Muscle of arm (tissue), 12 donors: ENCODE data around the gene NPAS3. TPM values are rescaled to one million over a fixed set of nuclear protein-coding genes. Genes with fewer than 3 reads are reported as not detected.

Experiments
- DNase-seq: peaks from one replicate; pipeline ENCODE4 v3.0.0-alpha.2; 2013
- polyA plus RNA-seq, 12 donors: library from polyadenylated mRNA; unstranded; fragments of 120-200 nt; gene quantifications; one replicate each; pipeline ENCODE4 v1.2.1, GENCODE V29; 2013; ENCODE audit not compliant: insufficient read length in 12 of 12

The NPAS3 gene
- polyA plus RNA-seq, 12 donors, result 4.5 to 8.8 (median 5.7) TPM; not detected in 1

DNA sequence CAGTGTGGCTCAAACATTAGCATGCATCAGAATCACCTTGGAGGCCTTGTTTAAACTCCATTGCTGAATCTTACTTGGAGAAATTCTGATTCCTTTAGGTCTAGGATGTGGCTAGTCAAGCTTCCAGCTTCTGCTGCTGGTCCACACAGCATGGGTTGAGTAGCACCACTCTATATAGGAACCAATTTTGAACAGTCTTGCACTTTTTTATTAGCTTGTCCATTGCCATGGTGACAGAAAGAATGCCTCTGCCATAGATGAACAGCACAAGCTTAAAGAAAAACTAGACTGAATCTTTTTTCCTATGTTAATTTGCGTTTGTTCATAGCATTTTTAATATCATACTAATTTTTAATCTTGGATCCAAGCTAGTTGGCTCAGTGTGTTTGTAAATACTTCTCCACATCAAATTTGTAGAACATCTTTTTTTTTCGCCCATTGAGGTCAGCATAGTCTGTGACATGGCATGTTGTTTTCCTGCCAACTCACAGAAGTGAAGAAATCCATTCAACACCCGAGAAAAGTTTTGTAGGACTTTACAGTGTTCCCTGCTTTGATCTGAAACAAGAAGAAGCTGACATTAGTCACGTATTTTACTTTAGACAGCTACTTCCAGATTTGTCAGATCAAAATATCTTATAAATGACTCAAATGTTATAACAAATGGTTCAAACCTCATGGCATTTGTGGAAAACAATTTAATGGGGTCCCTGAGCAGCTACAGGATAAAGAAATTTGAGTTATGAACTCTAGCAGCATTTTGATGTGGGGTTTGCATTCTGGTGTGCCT is 573.4 kb downstream of the NPAS3 start:
- no peak for DNase-seq

- no peak for DNase-seq
Measured at GRCh38 chr14:33515441-33515840, 576.8 kb downstream of the NPAS3 start.

GRCh38 chr14:33515899-33516298 is 577.2 kb downstream of the NPAS3 start:
- no peak for DNase-seq

DNA sequence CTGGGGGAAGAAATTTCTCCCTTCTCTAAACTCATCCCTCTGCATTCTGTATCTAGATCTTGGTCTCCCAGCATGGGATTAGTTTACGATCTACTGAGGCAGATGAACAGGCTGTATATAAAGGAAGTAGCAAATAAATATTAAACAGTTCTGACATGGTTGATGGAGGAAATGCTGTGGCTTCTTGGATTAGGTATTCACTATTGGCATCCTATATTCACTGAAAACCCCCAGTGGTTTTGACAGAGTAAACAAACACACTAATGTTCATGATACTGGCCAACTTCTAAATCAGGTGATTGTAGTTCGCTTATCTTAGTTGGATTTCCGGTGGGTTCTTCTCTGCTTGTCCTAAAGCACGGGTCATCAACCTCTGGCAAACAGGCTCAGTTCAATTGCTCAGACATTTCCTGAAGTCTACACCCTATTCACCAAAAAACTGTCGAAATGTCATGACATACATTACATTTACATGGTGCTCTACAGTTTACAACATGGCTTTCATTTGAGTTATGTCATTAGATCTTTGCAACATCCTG is 578.3 kb downstream of the NPAS3 start:
- DNase-seq, result no peak

DNA sequence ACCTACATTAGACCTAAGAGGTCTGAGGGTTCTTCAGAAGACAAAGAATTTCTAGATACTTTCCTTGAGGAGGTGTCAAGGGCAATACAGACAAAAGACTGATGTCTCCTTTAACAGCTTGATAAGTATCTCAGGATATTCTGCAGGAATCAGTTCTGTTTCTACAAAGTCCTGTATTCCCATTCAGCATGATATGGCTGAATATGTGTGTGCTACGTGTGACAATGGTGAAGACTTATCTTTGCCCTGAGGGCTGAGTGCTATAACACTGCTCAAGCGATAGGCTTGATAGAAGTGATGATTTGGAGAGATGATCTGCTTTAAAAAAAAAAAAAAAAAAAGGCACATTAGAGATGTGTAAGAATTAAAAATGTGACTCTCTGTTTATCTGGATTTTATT is 582.5 kb downstream of the NPAS3 start:
- DNase-seq, result no peak

DNA sequence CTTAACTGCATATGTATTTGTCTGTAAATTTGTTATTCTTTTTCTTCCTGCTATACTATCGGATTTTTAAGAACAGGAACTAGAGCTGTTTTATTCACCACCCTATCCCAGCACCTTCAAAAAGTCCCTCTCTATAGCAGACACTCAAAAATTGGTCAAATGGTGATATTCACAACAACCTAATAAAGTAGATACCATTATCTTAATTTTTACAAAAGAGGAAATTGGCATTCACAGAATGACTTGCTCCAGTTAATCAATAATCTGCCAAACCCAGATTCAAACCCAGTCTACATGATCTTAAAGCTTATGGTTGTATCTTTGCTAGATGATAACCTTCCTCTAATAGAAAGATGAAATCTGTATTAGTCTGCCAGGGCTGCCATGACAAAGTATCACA is 585.6 kb downstream of the NPAS3 start:
- no peak for DNase-seq

GRCh38 chr14:33525626-33526025 is 586.9 kb downstream of the NPAS3 start:
- DNase-seq, result no peak

DNA sequence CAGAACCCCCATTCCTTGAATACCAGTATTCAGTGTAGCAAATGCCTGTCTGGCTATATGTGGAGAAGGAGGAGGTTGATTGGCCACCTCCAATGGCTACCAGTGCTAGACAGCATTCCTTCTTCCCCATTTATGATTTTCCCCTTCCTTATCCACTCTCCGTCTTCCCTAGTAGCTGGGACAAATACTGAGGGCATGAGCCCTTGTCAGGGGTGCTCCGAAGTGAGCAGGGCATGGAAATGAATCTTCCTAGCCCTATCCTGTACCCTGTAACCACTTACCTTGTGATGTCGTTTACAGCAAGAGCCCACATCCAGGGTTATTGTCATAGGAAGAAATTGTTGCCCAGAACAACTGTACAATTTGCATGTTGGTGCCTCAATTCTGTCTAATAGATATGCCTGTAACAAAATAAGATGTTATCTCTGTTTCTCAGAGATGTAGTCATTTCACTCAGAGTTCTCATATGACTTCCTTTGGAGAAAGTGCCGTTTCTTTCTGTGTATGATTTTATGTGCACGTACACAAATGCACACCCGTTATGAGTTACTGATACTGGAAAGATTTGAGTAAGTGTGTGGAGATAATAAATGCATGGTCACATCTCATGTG is 588.5 kb downstream of the NPAS3 start:
- no peak for DNase-seq

DNA sequence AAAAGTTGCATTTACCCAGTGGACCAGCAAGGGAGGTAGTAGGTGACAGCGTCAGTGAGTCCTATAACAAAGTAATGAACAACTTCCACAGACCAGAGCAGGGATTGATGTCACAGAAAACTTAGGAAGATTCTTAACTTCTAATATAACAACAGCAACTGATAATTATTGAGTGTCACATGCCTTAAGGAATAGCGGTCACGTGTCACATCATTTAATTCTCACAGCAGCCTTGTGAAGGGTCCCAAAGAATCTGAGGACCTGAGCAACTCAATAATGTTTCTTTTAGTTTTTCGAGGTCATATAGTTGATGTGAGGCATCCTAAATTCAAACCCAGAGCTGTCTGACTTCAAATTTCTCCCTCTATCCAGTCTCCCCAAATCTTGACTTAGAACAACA is 590.0 kb downstream of the NPAS3 start:
- no peak for DNase-seq

DNA sequence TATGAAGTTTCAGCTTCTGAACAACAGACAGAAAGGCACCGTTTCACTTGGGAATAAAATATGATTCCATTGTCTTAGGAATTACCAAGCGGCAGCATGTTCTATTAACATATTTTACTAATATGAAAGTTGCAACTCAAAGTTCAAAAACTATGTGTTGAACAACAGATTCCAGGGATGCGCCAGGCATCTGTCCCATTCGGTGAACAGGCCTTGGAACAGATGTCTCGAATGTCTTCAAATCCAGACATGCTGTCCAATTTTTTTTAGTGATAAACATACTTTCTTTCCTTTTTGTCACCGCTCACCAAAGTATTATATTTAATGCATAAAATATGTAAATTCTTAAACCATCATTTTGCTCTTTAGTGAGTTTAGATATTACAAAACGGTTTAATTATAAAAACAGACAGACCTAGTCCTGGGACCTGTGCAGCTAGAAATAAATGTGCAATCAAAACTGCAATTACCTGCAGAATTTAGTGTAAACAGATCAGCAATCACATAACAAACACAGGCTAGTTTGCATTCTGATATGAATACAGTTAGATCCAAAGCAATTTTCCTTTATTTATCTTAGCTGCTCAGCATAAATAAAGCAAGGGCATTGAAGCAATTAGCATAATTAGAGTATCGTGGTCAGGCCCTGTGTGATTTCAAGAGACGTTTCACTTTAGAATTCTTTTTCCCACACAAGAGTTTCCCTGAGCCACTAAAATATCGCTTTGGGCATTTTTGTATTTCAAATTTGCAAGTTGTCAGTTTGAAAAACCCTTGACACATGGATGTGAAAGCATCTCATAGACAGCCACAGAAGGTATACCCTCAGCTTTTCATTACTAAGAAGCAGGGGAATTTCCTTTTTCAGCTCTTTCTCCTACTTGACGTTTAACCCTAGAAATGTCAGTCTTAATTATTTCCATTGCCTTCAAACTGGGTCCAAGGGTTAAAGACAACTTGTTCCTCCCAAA is 591.4 kb downstream of the NPAS3 start:
- no peak for DNase-seq

- DNase-seq, result no peak
Measured at GRCh38 chr14:33532553-33532952, 593.9 kb downstream of the NPAS3 start.

DNA sequence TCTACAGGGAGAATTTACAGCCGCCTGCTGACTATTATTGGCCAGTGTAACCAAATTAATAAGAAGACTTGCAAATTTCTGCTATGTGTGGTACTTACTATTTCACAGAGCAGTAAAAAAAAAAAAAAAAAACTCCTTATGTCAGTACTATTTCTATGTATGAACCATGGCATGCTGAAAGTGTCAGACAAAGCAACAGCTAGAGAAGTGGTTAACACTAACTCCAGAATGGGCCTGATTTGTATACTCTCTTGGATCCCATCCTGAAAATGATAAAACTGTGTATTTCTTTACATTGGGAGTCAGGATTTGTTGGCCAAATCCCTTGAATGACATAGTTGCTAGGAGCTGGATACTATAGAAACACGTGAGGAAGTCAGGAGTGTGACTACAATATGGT is 595.4 kb downstream of the NPAS3 start:
- DNase-seq, result no peak

GRCh38 chr14:33534632-33535031 is 596.0 kb downstream of the NPAS3 start:
- no peak for DNase-seq

DNA sequence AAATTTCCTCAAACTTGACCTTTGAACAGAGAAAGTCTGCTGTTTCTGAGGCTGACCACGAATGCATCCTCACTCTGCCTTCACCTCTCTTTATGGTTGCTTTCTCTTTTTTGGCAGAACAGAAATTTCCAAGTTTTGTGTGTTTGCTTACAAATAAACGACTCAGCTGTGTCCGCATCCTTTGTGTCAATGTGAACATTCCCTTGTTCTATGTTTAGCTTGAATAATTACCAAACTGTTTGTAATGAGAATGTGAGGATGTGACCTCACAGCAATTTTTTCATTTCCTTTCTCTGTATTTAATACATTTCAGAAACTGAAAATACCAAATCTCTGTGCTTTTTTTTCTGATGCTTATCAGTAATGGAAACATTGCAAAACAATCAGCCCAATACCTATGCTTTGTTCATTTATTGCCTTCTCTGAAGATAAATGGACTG is 601.3 kb downstream of the NPAS3 start:
- no peak for DNase-seq

DNA sequence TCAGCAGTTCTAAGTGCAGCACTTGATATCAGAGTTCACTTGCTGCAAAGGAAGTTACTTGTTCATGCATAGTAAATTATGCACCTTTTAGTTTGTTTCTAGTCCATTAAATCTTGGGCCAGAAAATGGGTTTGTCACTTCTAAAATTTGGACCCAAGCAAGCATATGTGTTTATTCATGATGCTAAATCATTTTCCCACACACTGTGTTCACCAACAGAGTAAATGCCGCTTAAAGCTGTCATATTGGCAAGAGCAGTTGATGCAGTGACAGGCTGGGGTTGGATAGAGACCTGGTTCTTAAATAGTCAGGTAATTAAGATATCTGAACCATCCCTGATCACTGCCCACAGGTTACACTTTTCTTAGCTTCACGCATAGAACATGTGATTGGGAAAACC is 602.5 kb downstream of the NPAS3 start:
- no peak for DNase-seq

- DNase-seq, result no peak
Measured at GRCh38 chr14:33542338-33543287, 603.9 kb downstream of the NPAS3 start.

- DNase-seq, result no peak
Measured at GRCh38 chr14:33545696-33546095, 607.0 kb downstream of the NPAS3 start.

DNA sequence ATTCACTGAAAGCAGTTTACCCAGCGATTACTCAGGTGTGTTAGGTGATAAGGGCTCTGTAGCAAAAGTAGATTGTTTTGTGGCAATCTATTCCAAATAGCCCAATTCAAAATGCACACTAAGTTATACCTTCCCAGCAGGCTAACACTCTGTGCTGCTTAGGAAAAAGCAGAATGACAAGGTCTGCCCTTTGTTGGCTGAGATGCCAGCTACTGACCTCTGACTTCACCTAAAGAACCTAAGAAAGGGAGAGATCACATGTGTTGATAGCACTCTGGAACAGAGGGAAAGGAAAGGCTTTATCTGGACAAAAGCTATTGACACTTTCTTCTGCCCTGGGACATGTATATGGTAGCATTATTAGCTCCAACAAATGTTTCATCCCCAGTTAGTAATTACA is 609.9 kb downstream of the NPAS3 start:
- no peak for DNase-seq

DNA sequence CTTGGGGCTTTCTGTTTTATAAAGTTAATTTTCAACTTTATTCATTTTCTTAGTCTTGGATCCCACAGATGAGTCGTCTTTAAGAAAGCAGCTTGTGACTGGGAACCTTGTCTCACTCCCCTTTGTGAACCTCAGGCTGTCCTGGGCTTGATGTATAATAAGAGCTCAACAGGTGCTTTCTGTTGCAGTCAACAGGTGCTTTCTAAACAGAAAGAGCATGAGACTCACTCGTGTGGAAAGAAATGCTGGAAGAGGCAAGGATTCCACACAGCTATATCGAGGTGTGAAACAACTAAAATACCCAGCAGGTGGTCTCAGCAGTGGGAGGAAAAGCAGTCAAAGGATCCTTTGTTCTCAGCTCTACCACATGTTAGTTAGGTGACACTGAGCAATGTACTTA is 613.3 kb downstream of the NPAS3 start:
- no peak for DNase-seq

- DNase-seq, result no peak
Measured at GRCh38 chr14:33553706-33554278, 615.1 kb downstream of the NPAS3 start.

GRCh38 chr14:33554988-33555387 is 616.3 kb downstream of the NPAS3 start:
- DNase-seq, result no peak
